ENCODE measurements around the gene ASL. TPM values are rescaled to one million over a fixed set of nuclear protein-coding genes. Genes with fewer than 3 reads are reported as not detected.

Gene ASL
- total and polyA plus RNA-seq, 10 of the 15 experiments (the other 5 are each of a cell fraction or from before 2014, with no cell fraction given) = 0.66 to 36.7 (median 28.8) TPM

DNA sequence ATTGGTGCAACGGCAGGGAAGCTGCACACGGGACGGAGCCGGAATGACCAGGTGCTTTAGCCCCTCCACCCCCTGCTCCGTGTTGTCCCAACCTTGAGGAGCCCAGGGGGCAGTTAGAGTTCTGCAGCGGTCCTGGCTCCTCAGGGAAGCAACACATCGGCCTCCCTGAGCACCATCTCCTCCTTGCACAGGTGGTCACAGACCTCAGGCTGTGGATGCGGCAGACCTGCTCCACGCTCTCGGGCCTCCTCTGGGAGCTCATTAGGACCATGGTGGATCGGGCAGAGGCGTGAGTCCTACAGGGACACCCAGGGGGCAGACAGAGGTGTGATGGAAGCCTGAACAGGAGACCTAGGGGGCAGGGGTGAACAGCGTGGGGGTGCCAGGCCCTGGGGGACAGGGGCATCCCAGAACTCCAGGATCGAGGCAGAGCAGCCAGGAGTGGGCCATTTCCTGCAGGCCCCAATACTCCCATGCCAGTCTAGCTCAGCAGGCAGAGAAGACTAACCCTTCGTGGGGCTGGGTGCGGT lies 7.3 kb downstream of the ASL start:
- ChIA-PET POLR2A (no interaction called here), RAD21 (ENCODE audit: unreplicated experiment) (no interaction called here), CTCF (no interaction called here), SMC1A (ENCODE audit: uncharacterized antibody, unreplicated experiment) (no interaction called here)
- Histone ChIP-seq H3K36me3 (ENCODE audit: control insufficient read depth in 2 of 2, insufficient read depth in 2 of 2, low read length in 1 of 2) (peaks cover 0 to 4% of the 10 kb centered on the region in 2 experiments; a peak in 3 of 4 replicates), H2AFZ (ENCODE audit: control insufficient read depth, low read depth, low read length) (no peak overlapping the region), H3K9ac (ENCODE audit: control insufficient read depth, insufficient read depth, low read length) (no peak overlapping the region), H3K4me1 (ENCODE audit: control insufficient read depth, insufficient read depth, low read length) (no peaks in the 10 kb centered on the region), H3K27me3 (replicated peaks in 1 of 2; ENCODE audit: control insufficient read depth in 2 of 2, insufficient read depth in 2 of 2, low read length in 1 of 2) (no peaks in the 10 kb centered on the region), H4K20me1 (ENCODE audit: control insufficient read depth, insufficient read depth) (no peaks in the 10 kb centered on the region), H3K4me3 (no peak overlapping the region), H3K27ac (ENCODE audit: control insufficient read depth, insufficient read depth) (no peak overlapping the region), H3K4me2 (ENCODE audit: control insufficient read depth, insufficient read depth) (no peak overlapping the region), H3K79me2 (ENCODE audit: control insufficient read depth, insufficient read depth, low read length) (no peaks in the 10 kb centered on the region), H3K9me3 (replicated peaks; ENCODE audit: control insufficient read depth, insufficient read depth, low read length) (no peaks in the 10 kb centered on the region)
- in situ Hi-C loops (cut with MboI) (no loop called here), intact Hi-C loops (cut with micrococcal nuclease; ENCODE audit: unreplicated experiment) (no loop called here)
- ATAC-seq = no peak
- no peak for DNase-seq (ENCODE audit: low read depth, low spot score)
- no peak for FAIRE-seq
- no TSS peak for BruUV-seq (replicated peaks)
- WGBS (ENCODE audit: insufficient coverage, insufficient replicate concordance, low lambda C conversion rate, missing lambda C conversion rate) = 97% methylated on average over 16 of the region's 16 CpGs
- TF ChIP-seq MLLT1 (IDR thresholded peaks at IDR 0.05) (no peak), FOXM1 (IDR thresholded peaks at IDR 0.05; ENCODE audit: low read depth, low read length) (no peak), E4F1 (IDR thresholded peaks at IDR 0.05; ENCODE audit: borderline replicate concordance, partially characterized antibody) (no peak), CHD1 (IDR thresholded peaks at IDR 0.05; ENCODE audit: low read depth, low read length) (no peak)
- TF ChIP-seq, protein P1, sequence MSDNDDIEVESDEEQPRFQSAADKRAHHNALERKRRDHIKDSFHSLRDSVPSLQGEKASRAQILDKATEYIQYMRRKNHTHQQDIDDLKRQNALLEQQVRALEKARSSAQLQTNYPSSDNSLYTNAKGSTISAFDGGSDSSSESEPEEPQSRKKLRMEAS (IDR thresholded peaks at IDR 0.05; ENCODE audit: low read depth, low read length) = no peak

Data from GM12878 (cell line).